GM19455 (cell line): Measurements from ENCODE around the gene NECAB3.

Experiments used
- ATAC-seq: cut with Tn5 transposase; IDR thresholded peaks from one replicate; pipeline ENCODE4 v1.9.1; 2021; ENCODE audit not compliant: unreplicated experiment

Gene NECAB3

DNA sequence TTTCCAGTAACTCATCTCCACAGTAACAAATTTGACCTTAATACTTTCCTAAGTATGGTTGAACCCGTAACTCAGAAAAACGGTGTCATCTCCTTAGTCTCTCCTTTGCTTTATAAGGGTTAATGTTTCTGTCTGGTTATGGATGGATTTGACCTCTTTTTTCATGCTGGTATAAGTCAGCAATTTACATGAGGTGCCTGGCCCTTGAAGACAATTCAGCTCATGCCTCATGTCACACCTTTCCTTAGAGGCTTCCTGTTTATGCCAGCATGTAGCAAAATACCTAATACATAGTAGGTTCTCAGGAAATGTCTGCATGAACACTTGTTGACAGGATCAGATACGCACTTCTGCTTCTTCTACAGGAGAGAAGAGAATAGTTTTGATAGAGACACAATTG, 49.8 kb downstream of the NECAB3 start:
- no peak for ATAC-seq

GRCh38 chr20:33622705-33623365, 51.4 kb downstream of the NECAB3 start:
- ATAC-seq, result no peak

DNA sequence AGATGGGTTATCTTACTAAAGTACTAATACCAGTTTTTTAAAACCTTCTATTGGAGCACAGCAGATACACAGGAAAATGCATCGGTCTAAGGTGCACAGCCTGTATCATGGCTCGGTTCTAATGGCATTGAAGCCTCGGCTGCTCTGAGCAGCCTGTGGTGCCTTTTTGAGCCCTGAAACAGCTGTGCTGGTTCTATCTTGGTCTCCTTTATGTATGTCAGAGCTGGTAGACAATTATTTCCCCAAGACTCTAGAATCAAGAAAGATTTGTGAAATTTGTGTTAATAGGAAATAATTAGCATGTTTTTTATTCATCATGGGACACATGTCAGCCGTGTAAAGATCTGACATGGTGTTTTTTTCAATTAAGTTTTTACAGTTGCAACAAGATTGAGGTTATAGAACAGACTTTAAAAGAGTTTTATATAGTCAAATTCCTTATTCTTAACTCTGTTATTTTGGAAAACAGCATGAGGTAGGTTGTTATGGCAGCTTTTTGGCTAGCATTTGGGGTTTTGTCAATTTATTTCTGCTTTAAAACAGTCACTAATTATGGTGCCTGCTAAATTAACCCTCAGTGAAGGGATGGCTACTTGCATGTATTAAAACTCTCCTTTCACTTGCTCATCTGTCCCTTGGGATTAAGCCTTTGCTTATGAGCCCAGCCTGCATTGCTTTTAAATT, 52.4 kb downstream of the NECAB3 start:
- no peak for ATAC-seq

DNA sequence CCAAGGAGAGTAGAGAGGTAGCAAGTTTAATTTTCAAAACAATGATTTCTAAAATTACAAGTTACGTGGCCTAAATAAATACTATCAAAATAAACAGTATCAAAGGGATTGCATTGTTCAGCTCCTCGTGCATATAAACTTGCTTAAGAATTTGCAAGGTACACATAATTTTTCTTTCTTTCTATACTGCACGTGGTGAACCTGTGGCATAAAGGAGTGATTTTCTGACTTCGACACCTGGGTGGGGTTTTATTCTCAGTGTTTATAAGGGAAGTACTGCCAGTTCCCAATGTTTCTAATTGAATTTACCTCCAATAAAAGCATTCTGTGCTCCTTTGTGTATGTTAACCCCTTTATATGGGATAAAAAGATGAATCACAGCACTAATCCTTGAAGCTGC, 62.2 kb downstream of the NECAB3 start:
- no peak for ATAC-seq

GRCh38 chr20:33611106-33611505, 63.1 kb downstream of the NECAB3 start:
- no peak for ATAC-seq

DNA sequence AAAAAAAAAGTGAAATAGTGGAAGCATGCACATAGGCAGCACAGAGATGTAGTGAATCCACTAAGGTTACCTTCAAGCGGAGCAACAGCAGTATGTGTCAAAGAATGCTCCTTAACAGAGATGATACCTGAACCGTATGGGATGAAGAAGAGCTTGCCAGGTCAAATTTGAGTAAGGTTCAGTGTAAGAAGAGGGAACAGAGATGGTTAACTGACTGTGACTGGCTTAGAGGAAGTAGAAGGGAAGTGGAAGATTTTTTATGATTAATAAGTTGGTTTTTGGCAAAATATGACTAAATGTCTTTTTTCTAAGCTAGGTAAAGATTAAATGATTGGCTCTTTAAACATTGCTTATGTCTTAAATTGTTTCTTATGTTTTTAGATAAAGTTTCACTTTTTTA, 64.7 kb downstream of the NECAB3 start:
- no peak for ATAC-seq
